ENCODE measurements around the gene FIG4.

DNA sequence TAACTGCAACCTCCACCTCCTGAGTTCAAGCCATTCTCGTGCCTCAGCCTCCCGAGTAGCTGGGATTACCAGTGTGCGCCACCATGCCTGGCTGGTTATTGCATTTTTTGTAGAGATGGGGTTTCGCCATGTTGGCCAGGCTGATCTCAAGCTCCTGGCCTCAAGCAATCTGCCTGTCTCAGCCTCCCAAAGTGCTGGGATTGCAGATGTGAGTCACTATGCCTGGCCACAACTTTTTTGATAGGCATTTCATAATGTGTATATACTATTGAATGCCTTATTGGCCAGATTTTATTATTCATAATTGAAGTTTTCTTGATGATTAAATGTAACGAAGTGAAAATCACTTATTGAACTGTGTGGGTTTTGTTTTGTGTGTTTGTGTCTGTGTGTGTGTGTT, 27.9 kb downstream of the FIG4 start:
- TF ChIP-seq CTCF (IDR thresholded peaks at IDR 0.05; ENCODE audit: low read depth, low read length, poor library complexity, severe bottlenecking) (no peak), EZH2phosphoT487 (IDR thresholded peaks at IDR 0.05; ENCODE audit: borderline replicate concordance, low read length) (no peak)
